NCI-H345 treated with DMSO at 0.1 percent for 48 hours (cell line): ENCODE results near the gene CST6.

Experiments
- DNase-seq: peaks from one replicate; lab custom pipeline; 2025; ENCODE audit not compliant: unreplicated experiment; lab: John Stamatoyannopoulos, UW

Gene CST6, protein sequence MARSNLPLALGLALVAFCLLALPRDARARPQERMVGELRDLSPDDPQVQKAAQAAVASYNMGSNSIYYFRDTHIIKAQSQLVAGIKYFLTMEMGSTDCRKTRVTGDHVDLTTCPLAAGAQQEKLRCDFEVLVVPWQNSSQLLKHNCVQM

DNA sequence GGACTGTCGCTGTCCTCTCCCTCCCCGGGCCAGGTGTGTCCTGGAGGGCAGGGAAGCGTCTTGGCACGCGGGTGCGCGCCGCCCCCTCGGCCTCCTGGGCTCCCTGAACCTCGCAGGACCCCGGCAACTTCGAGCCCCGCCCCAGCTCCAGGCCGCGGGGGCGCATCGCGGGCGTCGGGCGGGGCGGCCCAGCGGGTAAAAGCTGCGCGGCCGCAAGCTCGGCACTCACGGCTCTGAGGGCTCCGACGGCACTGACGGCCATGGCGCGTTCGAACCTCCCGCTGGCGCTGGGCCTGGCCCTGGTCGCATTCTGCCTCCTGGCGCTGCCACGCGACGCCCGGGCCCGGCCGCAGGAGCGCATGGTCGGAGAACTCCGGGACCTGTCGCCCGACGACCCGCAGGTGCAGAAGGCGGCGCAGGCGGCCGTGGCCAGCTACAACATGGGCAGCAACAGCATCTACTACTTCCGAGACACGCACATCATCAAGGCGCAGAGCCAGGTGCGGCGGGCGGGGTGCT lies at the start of gene CST6:
TSS of gene CST6 (plus strand) at position 224 of the 519 bp plus-strand sequence. CDS start at position 261, 37 bp downstream.
- no peak for DNase-seq

DNA sequence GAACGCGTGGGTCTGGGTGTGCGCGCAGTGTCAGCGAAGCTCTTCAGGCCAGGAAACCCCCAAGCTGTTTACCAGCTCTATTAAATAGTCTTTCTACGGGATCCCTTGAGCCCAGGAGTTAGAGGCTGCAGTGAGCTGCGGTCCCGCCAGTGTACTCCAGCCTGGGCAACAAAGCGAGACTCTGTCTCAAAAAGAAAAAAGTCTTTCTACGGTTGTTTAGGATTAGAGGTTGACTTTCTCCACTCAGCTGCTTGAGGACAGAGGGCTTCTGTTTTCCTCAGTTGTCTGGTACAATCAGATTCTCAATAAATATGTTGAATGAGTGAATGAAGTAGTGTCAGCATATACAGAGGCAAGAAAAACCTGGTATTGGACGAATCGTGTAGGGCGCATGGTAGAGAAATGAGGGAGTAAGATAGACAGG lies 49.7 kb upstream of the CST6 start:
- DNase-seq, result no peak

DNA sequence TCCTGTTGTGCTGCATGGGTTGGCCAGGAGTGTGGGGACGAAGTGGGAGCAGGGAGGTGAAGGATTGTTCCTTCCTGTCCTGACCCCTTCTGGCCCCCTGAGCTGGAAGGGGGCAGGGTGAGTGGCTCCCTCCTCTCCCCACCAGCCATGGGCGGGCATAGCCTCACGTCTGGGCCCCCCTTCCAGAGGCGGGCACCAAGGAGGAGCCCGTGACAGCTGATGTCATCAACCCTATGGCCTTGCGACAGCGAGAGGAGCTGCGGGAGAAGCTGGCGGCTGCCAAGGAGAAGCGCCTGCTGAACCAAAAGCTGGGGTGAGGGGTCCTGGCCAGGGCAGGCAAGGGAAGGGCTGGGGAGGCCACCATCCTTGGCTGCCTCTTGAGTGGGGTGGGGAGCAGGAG lies 46.9 kb upstream of the CST6 start:
- no peak for DNase-seq

DNA sequence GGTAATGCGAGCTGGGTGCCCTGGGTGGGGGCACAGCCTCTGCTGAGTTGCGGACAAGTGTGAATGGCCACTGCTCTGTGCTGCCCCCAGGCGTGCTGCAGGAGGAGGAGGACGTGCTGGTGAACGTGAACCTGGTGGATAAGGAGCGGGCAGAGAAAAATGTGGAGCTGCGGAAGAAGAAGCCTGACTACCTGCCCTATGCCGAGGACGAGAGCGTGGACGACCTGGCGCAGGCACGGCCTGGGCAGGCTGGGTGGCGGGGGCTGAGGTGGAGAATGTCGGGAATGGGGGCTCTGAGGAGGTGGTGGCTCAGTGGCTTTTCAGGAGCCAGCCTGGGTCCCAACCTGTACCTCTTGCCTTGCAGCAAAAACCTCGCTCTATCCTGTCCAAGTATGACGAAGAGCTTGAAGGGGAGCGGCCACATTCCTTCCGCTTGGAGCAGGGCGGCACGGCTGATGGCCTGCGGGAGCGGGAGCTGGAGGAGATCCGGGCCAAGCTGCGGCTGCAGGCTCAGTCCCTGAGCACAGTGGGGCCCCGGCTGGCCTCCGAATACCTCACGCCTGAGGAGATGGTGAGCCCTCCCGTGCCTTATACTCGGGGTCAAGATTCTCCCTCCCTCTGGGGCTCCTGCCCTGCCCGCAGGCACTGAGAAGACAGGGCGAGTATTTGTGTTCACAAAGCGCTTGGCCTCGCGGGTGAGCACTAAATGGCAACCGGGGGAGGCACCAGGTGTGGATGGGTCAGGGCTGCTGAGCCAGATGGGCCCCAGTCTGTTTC lies 45.6 kb upstream of the CST6 start:
- no peak for DNase-seq

DNA sequence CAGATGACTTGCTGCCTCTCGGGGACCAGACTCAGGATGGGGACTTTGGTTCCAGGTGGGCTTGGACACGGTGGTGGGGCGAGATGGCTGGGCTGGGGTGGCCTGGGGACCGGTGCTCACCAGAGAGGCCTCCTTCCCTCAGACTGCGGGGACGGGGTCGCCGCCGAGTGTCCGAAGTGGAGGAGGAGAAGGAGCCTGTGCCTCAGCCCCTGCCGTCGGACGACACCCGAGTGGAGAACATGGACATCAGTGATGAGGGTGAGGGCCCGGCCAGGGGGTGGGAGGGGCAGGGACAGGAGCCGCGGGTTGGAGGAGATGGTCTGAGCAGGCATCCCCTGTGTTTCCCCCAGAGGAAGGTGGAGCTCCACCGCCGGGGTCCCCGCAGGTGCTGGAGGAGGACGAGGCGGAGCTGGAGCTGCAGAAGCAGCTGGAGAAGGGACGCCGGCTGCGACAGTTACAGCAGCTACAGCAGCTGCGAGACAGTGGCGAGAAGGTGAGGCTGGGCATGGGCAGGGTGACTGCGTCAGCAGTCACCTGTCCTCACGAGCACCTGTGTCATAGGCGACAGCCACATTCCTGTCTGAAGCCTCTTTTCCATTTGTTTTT lies 44.4 kb upstream of the CST6 start:
- DNase-seq, result no peak

DNA sequence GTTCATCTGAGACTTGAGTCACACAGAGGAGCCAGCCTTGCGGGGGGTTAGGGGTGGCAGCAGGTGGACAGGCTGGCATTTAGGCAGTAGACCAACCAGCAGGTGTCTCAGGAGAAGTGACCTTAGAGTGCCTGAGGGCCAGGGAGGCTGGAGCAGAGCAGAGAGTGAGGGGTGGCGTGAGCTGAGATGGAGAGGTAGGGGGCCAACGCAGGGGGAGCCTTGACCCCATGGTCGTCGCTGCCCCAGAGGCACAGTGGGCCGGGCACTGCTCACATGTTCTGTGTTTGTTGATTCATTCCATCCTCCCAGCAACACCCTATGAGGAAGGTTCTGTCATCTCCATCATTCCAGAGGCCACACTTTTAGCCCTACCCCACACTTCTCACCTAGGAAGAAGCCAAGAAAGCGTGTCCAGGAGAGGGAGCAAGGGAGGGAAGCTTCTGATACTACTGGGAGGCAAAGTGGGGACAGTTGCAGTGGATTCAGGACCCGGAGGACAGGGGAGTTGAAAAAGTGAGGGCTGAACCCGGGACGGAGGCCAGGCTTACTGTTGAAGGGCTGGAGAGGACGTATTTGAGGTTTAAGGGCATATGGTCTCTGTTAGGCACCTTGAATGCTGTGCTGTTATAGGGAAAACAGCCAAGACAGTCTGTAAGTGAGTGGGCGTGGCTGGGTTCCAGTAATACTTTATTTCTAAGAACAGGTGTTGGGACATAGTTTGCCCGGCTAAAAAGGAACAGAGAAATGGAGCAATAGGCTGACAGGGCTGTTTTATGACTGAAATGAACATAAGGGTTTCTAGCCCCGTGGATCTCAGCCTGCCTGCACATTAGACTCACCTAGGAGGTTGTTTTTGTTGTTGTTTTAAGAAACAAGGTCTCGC lies 43.0 kb upstream of the CST6 start:
- DNase-seq, result no peak

DNA sequence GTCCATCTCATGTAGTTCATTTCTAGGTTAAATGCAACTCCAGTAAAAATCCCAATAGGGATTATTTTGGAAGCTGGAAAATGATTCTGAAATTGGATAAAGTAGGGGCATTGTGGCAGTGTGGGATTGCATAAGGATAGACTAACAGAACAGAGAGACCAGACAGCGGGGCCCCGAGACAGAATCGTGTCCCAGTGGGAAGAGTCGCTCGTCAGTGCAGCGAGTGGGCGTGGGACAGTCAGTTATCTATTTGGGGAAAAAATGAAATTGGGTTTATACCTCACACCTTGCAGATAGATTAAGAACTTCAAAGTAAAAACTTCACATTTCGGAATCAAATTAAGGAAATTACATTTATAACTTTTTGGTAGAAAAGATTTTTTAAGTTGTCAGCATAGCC lies 39.7 kb upstream of the CST6 start:
- DNase-seq, result no peak

DNA sequence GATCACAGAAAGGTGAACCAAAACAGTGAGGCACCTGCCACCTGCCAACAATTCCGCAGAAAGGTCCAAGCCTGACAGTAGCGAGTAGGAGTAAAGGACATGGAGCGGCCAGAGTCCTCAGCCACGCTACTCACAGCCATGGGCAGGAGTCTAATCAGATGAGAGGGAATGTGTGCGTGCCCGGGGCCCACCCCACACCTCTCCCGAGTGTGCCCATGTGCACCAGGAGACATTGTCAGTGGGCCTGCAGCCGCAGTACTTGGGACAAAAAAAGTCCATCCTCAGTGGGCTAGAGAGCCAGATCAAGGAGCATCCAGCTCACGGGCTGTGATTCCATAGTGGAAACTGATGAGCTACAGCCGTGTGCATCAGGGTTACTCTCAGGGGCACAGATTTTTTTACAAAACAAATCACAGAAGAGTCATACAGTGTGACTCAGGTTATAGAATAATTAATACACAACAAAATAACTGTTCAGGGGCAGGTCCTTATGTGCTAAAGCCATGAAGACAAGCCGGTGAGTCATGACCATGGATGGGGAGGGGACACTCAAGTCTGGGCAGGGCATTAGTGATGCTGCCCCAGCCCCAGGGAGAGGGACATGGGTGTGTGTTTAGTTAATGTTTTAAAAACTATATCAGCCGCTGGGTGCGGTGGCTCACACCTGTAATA lies 38.2 kb upstream of the CST6 start:
- DNase-seq, result no peak

DNA sequence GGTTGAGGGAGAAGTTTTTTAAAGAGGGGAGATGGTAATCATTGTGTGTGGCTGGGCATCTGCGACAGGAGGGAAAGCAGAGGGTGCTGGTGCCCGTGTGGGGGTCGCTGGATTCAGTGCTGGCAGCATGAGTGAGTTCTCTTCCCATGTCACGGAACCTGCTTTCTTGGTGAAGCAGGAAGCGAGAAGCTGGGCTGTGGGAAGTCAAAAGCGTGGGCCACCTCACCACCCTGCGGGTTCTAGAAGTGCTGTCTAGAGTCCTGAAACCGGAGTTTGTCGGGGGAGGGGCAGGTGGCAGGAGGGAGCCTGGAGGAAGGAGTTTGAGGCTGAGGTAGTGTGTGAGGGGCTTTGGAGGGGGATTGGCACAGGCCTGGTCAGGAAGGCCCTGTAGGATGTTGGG lies 36.0 kb upstream of the CST6 start:
- DNase-seq, result no peak

DNA sequence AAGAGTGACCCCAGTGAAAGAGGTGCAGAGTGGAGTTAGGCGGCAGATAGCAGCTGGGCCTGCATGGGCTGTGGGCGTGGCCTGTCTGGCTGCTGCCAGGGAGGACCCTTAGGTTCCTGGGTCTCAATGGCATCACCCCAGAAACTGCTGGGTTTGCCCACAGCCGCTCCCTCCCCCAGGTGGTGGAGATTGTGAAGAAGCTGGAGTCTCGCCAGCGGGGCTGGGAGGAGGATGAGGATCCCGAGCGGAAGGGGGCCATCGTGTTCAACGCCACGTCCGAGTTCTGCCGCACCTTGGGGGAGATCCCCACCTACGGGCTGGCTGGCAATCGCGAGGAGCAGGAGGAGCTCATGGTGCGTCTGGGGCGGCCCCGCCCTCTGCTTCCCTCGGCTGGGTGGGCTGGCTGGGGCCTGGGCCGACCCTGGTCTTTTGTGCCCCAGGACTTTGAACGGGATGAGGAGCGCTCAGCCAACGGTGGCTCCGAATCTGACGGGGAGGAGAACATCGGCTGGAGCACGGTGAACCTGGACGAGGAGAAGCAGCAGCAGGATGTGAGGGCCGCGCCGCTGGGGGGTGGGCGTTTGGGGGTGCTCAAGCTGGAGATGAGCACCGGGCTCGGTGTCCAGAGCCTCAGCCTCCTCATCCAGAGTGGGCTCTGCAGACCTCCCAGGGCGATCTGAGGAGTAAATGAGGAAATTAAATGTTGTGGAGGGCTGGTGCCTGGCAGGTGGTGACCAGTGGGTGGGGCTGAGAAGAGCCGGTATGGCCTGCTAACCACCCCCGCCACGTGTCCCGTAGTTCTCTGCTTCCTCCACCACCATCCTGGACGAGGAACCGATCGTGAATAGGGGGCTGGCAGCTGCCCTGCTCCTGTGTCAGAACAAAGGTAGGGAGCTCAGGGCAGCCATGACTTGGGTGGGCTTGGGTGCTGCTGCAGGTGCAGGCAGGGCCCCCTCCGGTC lies 35.3 kb upstream of the CST6 start:
- DNase-seq, result no peak

DNA sequence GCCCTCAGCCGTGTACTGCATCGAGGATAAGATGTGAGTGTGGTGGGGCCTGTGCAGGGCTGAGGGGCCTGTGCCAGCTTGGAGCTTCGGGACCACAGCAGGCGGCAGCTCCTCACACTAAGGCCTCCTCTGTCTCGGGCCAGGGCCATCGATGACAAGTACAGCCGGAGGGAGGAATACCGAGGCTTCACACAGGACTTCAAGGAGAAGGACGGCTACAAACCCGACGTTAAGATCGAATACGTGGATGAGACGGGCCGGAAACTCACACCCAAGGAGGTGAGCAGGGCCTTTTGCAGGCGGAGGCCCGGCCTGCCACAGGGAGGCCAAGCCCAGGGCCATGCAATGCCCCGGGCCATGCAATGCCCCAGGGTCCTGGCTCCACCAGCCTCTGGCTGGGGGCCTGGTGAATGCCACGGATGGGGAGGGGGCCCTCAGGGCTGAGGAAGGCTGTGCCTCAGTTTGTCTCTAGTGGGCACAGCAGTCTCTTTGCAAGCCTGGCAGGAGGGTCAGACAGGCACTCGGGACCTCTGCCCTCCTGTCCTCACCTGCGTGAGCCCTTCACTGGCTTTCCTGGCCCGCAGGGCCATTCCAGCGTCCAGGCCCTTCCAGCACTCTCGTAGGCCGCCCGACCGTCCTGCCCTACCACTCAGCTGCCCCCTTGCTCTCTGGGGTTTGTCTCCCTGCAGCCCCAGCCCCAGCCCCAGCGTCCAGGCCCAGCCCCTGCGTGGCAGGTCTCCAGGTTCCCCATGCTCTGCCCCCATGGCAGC lies 34.0 kb upstream of the CST6 start:
- no peak for DNase-seq

DNA sequence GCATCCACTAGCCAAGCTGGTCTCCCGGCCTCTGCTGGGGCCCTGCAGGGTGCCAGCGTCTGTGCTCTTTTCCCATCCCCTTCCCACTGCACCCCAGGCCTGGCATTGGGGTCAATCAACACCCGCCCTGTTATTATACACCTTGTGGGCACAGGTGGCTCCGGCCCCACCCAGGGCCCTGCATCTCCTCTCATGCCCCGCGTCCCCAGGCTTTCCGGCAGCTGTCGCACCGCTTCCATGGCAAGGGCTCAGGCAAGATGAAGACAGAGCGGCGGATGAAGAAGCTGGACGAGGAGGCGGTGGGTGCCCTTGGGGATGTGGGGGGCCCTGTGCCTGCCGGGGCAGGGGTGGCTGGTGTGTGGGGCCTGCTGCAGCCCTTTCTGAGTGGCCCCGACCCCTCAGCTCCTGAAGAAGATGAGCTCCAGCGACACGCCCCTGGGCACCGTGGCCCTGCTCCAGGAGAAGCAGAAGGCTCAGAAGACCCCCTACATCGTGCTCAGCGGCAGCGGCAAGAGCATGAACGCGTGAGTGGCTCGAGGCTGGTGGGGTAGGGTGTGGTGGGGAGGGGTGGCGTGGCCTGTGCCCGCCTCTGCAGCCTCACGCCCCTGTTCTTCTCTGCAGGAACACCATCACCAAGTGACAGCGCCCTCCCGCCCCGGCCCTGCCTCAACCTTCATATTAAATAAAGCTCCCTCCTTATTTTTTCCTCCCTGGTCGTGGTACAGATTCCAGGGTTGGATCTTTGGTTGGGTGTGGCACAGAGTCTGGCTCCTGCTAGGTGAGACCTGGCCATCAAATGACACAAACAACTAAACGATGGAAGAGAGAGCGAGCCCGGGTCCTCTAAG lies 33.2 kb upstream of the CST6 start:
- DNase-seq, result no peak

DNA sequence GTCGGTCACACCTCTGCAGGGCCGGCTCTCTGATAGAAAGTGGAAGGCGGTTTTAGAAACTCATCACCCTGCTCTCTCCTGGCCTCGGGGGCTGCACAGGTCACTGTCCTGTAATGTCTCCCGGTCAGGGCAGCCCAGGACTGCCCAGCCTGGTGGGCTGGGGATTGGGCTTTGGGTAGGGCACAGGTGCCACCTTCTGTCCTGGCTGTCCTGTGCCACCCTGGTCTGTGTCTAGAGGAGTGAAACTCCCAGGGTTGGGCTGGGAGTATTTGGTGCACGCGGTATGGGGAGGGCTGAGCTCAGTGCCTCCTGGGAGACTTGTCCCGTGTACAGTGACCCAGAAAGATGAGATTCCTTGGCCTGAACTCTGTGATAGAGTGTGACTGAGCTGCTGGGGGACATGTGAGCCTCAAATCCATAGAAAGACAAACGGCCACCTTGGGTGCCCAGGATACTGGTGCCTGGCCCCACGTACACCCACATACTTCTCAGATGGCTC lies 32.5 kb upstream of the CST6 start:
- no peak for DNase-seq

DNA sequence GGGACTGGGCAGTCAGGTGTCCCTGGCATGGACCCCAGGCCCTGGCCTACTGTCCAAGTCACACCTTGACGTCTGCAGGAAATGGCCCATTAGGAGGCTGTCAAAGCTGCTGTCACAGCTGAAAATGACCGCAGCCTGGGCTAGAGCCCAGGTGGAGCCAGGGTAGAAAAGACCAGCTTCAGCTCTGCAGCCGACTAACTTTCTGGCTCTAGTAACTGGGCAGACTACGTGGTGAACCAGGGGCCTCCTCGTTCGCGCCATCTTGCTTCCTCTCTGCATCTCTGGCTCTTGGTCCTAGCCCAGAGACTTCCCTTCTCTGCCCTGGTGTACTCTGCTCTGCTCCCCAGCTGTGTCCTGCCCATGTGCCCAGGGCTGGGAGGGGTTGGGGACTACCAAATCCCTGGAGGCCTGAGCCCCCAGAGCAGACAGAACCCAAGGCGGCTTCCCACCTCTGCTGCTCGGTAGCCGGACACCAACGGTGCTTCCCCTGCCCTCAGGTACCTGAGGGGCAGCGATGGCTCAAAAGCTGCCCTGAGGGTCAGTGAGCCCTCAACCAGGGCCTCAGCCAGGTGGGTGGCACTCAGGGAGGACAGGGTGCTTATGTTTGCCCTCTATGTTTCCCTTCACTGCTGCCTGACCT lies 30.6 kb upstream of the CST6 start:
- DNase-seq, result no peak

DNA sequence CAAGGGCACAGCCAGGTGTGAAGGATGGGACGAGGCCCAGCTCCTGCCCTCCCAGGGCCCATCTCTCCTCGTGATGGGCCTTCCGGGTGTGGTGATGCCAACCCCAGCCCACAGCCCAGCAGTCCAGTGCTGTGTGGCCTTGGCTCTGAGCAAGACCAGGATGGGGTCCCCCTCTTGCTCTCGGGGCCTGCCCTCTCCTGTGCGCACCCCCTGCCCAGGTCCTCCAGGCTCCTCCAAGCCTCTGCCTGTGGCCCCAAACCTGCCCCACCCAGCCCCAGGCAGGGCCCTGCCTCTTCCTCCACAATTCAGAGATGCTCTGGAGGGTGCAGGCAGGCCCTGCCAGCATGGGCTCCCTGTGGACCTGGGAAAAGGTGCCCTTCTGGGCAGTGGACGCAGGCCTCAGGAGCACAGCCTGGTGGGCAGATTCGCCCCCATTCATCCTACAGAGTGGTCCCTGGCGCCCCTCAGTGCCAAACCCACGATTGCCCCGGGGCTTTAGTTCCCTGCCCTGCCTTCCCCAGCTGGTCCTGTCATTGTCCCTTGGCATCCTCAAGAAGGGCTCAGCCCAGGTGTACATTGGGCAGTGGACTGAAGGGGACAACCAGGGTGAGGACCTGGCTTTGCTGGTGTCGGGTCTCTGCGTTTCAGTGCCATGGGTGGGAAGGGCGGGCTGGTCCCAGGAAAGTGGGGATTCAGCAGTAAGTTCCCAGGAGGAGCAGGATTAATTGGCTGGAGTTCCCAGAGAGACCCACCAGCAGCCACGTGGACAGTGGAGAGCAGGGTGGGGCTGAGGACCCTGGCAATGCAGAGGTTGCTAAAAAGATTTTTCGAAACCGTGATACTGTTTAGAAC lies 29.6 kb upstream of the CST6 start:
- no peak for DNase-seq

DNA sequence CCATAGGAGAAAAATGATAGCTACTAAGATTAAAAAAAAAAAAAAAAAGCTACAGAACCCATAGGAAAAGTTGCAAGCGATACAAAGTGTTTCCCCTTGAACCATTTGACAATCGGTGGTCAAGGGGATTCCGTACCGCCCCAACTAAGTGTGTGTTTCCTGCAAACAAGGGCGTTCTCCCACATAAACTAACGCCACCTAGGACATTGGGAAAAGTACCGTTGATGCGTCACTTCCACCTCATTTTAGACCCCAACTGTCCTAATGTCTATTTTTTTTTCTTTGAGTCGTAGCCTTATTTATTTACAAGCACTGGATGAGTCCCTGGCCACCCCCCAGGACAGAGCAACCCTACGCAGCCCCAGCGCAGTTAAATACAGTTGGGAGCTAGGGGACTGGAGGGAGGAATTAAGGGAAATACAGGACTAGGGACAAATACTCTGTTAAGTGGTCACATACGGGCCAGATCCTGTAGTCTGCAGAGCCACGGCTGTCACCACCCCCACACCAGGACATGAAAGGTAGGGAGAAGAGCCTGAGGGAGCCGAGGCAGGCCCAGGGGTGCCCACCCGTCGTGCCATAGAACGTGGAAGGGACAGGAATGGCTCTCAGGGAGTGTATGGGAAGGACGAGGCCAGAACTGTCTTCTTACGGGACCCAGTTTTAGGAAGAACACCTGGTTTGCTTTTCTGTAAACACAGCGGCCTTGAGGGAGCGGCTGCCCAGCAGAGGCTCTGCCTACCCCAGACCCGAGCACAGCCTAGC lies 28.8 kb upstream of the CST6 start:
- no peak for DNase-seq
